NCI-H2196 treated with DMSO at 0.1 percent for 48 hours (cell line): ENCODE data around the gene TENT5A.
A peak's percentile ranks its signal among the peaks of the same experiment; 100 is the strongest.

Source experiments
- DNase-seq: peaks from one replicate; lab custom pipeline; 2025; ENCODE audit not compliant: unreplicated experiment; lab: John Stamatoyannopoulos, UW

TENT5A gene

GRCh38 chr6:81772741-81773140 is 20.3 kb upstream of the TENT5A start:
- no peak for DNase-seq

- DNase-seq, result no peak
These were observed 18.6 kb upstream of the TENT5A start for GRCh38 chr6:81771097-81771496.

GRCh38 chr6:81770381-81770780 is 17.9 kb upstream of the TENT5A start:
- DNase-seq, result no peak

GRCh38 chr6:81769824-81770223 is 17.3 kb upstream of the TENT5A start:
- DNase-seq, result no peak

GRCh38 chr6:81768150-81768942 is 15.9 kb upstream of the TENT5A start:
- no peak for DNase-seq

- no peak for DNase-seq
These were observed 14.8 kb upstream of the TENT5A start for GRCh38 chr6:81767163-81767891.

- no peak for DNase-seq
These were observed 14.1 kb upstream of the TENT5A start for GRCh38 chr6:81766482-81767069.

- DNase-seq, result no peak
These were observed 12.1 kb upstream of the TENT5A start for GRCh38 chr6:81764531-81764930.

GRCh38 chr6:81763968-81764367 is 11.5 kb upstream of the TENT5A start:
- no peak for DNase-seq

- no peak for DNase-seq
These were observed 10.6 kb upstream of the TENT5A start for GRCh38 chr6:81763051-81763450.

GRCh38 chr6:81762606-81763005 is 10.1 kb upstream of the TENT5A start:
- no peak for DNase-seq

- no peak for DNase-seq
These were observed 9.7 kb upstream of the TENT5A start for GRCh38 chr6:81762132-81762531.

- no peak for DNase-seq
These were observed 8.7 kb upstream of the TENT5A start for GRCh38 chr6:81761197-81761596.

GRCh38 chr6:81759782-81760181 is 7.3 kb upstream of the TENT5A start:
- DNase-seq, result no peak

- no peak for DNase-seq
These were observed 5.7 kb upstream of the TENT5A start for GRCh38 chr6:81758221-81758620.

- DNase-seq, result no peak
These were observed 4.2 kb upstream of the TENT5A start for GRCh38 chr6:81756690-81757089.

GRCh38 chr6:81755551-81755950 is 3.1 kb upstream of the TENT5A start:
- no peak for DNase-seq

GRCh38 chr6:81754906-81755305 is 2.4 kb upstream of the TENT5A start:
- DNase-seq, result no peak

- peak; percentile 58 for DNase-seq
These were observed 1.5 kb upstream of the TENT5A start for GRCh38 chr6:81753711-81754577.

- peak; percentile 76 for DNase-seq
These were observed 635 bp upstream of the TENT5A start for GRCh38 chr6:81752921-81753710.
